Measurements from ENCODE around the gene COMMD3. TPM values are rescaled to one million over a fixed set of nuclear protein-coding genes. Genes with fewer than 3 reads are reported as not detected.

Gene COMMD3
- total RNA-seq, 2 donors from 2014 or later = 10.4 to 14.9 TPM

- no peak for DNase-seq
- Mint-ChIP-seq H3K9me3 (peaks cover 4% of the 10 kb centered on the region), H3K4me3 (peak overlapping the region; percentile 69), H3K4me1 (peaks cover 7% of the 10 kb centered on the region), H3K36me3 (ENCODE audit: low read depth) (no peaks in the 10 kb centered on the region), H3K27me3 (ENCODE audit: insufficient read depth) (peaks cover 95% of the 10 kb centered on the region), H3K27ac (no peak overlapping the region)
- TF ChIP-seq, protein P1, sequence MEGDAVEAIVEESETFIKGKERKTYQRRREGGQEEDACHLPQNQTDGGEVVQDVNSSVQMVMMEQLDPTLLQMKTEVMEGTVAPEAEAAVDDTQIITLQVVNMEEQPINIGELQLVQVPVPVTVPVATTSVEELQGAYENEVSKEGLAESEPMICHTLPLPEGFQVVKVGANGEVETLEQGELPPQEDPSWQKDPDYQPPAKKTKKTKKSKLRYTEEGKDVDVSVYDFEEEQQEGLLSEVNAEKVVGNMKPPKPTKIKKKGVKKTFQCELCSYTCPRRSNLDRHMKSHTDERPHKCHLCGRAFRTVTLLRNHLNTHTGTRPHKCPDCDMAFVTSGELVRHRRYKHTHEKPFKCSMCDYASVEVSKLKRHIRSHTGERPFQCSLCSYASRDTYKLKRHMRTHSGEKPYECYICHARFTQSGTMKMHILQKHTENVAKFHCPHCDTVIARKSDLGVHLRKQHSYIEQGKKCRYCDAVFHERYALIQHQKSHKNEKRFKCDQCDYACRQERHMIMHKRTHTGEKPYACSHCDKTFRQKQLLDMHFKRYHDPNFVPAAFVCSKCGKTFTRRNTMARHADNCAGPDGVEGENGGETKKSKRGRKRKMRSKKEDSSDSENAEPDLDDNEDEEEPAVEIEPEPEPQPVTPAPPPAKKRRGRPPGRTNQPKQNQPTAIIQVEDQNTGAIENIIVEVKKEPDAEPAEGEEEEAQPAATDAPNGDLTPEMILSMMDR (conservative IDR thresholded peaks at IDR 0.05) = no peak
- Histone ChIP-seq H3K27me3 (ENCODE audit: control insufficient read depth, insufficient read depth, low read length, poor library complexity, severe bottlenecking) (peaks cover 95% of the 10 kb centered on the region), H3K36me3 (ENCODE audit: control insufficient read depth, insufficient read depth, low read length) (no peaks in the 10 kb centered on the region), H3K9me3 (ENCODE audit: control insufficient read depth, low read length) (no peaks in the 10 kb centered on the region), H3K9ac (ENCODE audit: extremely low read depth, low read length, poor library complexity, severe bottlenecking) (no peak overlapping the region), H3K4me1 (ENCODE audit: control insufficient read depth, insufficient read depth, low read length) (peaks cover 5% of the 10 kb centered on the region), H3K4me3 (ENCODE audit: low read length) (peak overlapping the region; percentile 79), H3K27ac (ENCODE audit: low read depth, low read length) (no peak overlapping the region)
- 3% methylated on average over 17 to 40 of the region's 40 CpGs for WGBS, 2 experiments (ENCODE audit: insufficient coverage in 1 of 2, insufficient read length in 1 of 2)
Observed at GRCh38 chr10:22341190-22341925, 25.2 kb downstream of the COMMD3 start.

DNA sequence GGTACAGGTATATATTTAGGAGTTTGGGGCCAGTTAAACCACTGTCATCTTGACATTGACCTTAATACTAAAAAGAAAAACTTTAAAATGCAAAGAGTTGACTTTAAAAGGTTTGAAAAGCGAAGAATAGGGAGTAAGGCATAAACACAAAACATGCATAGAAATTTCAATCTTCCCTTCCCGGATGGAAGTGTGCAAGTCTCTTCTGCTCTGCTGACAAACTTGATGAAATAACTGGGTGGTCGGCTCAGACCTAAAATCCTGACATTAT is 25.7 kb downstream of the COMMD3 start:
- H3K4me1 ChIP-seq (ENCODE audit: control insufficient read depth, insufficient read depth, low read length) = peaks cover 5% of the 10 kb centered on the region
- no peaks in the 10 kb centered on the region for H3K9me3 ChIP-seq (ENCODE audit: control insufficient read depth, low read length)
- Mint-ChIP-seq H3K4me3 (no peak overlapping the region), H3K9me3 (peaks cover 4% of the 10 kb centered on the region), H3K4me1 (peaks cover 7% of the 10 kb centered on the region), H3K36me3 (ENCODE audit: low read depth) (no peaks in the 10 kb centered on the region), H3K27me3 (ENCODE audit: insufficient read depth) (peaks cover 95% of the 10 kb centered on the region), H3K27ac (no peak overlapping the region)
- WGBS, 2 experiments (ENCODE audit: insufficient coverage in 1 of 2, insufficient read length in 1 of 2) = 0 to 33% methylated on average over 1 to 3 of the region's 3 CpGs
- no peak overlapping the region for H3K9ac ChIP-seq (ENCODE audit: extremely low read depth, low read length, poor library complexity, severe bottlenecking)
- H3K27ac ChIP-seq (ENCODE audit: low read depth, low read length) = no peak overlapping the region
- peaks cover 95% of the 10 kb centered on the region for H3K27me3 ChIP-seq (ENCODE audit: control insufficient read depth, insufficient read depth, low read length, poor library complexity, severe bottlenecking)
- DNase-seq = no peak
- no peaks in the 10 kb centered on the region for H3K36me3 ChIP-seq (ENCODE audit: control insufficient read depth, insufficient read depth, low read length)
- no peak overlapping the region for H3K4me3 ChIP-seq (ENCODE audit: low read length)
- TF ChIP-seq, protein P1 (conservative IDR thresholded peaks at IDR 0.05) = no peak

DNA sequence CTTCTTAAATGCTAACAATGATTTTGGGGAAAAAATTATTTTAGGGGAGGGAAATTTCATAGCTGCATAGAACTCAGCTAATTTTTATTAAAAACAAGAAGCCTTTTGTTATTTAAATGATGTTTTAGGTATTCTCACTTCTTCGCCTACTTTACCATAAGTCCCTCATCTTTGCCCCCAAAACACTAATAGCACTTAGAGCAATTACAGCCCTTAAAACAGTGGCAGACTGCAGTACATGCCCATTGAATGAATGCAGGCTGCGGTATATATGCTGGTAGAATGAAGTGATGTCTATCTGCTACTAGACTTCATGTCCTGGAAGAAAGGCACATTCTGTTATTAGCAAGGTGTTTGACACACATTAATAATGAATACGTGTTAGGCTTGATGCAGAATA is 26.2 kb downstream of the COMMD3 start:
- TF ChIP-seq, protein P1 (conservative IDR thresholded peaks at IDR 0.05) = no peak
- Histone ChIP-seq H3K27me3 (ENCODE audit: control insufficient read depth, insufficient read depth, low read length, poor library complexity, severe bottlenecking) (peaks cover 95% of the 10 kb centered on the region), H3K4me3 (ENCODE audit: low read length) (no peak overlapping the region), H3K9ac (ENCODE audit: extremely low read depth, low read length, poor library complexity, severe bottlenecking) (no peak overlapping the region), H3K9me3 (ENCODE audit: control insufficient read depth, low read length) (no peaks in the 10 kb centered on the region), H3K27ac (ENCODE audit: low read depth, low read length) (no peak overlapping the region), H3K4me1 (ENCODE audit: control insufficient read depth, insufficient read depth, low read length) (peaks cover 5% of the 10 kb centered on the region), H3K36me3 (ENCODE audit: control insufficient read depth, insufficient read depth, low read length) (no peaks in the 10 kb centered on the region)
- Mint-ChIP-seq H3K4me3 (no peak overlapping the region), H3K27ac (no peak overlapping the region), H3K4me1 (peaks cover 7% of the 10 kb centered on the region), H3K36me3 (ENCODE audit: low read depth) (no peaks in the 10 kb centered on the region), H3K9me3 (peaks cover 4% of the 10 kb centered on the region), H3K27me3 (ENCODE audit: insufficient read depth) (peaks cover 95% of the 10 kb centered on the region)
- DNase-seq = no peak
- 7% methylated on average over 1 of the region's 3 CpGs; no CpG with 5 or more reads in 1 of the 2 experiments for WGBS, 2 experiments (ENCODE audit: insufficient coverage in 1 of 2, insufficient read length in 1 of 2)
